CD4-positive, alpha-beta T cell treated with Interleukin-17A for 1 hour (primary cell): ENCODE measurements around the gene RUSC1.
"Not testable (repeated sequence)": the region's sequence is repeated elsewhere in the genome, so short reads cannot be mapped to it uniquely, and the experiment has no call there.

ENCODE experiments used
- DNase-seq: peaks from one replicate; pipeline ENCODE4 v3.0.0-alpha.2; 2020

Gene RUSC1, protein sequence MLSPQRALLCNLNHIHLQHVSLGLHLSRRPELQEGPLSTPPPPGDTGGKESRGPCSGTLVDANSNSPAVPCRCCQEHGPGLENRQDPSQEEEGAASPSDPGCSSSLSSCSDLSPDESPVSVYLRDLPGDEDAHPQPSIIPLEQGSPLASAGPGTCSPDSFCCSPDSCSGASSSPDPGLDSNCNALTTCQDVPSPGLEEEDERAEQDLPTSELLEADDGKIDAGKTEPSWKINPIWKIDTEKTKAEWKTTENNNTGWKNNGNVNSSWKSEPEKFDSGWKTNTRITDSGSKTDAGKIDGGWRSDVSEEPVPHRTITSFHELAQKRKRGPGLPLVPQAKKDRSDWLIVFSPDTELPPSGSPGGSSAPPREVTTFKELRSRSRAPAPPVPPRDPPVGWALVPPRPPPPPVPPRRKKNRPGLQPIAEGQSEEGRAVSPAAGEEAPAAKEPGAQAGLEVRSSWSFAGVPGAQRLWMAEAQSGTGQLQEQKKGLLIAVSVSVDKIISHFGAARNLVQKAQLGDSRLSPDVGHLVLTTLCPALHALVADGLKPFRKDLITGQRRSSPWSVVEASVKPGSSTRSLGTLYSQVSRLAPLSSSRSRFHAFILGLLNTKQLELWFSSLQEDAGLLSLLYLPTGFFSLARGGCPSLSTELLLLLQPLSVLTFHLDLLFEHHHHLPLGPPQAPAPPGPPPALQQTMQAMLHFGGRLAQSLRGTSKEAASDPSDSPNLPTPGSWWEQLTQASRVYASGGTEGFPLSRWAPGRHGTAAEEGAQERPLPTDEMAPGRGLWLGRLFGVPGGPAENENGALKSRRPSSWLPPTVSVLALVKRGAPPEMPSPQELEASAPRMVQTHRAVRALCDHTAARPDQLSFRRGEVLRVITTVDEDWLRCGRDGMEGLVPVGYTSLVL

DNA sequence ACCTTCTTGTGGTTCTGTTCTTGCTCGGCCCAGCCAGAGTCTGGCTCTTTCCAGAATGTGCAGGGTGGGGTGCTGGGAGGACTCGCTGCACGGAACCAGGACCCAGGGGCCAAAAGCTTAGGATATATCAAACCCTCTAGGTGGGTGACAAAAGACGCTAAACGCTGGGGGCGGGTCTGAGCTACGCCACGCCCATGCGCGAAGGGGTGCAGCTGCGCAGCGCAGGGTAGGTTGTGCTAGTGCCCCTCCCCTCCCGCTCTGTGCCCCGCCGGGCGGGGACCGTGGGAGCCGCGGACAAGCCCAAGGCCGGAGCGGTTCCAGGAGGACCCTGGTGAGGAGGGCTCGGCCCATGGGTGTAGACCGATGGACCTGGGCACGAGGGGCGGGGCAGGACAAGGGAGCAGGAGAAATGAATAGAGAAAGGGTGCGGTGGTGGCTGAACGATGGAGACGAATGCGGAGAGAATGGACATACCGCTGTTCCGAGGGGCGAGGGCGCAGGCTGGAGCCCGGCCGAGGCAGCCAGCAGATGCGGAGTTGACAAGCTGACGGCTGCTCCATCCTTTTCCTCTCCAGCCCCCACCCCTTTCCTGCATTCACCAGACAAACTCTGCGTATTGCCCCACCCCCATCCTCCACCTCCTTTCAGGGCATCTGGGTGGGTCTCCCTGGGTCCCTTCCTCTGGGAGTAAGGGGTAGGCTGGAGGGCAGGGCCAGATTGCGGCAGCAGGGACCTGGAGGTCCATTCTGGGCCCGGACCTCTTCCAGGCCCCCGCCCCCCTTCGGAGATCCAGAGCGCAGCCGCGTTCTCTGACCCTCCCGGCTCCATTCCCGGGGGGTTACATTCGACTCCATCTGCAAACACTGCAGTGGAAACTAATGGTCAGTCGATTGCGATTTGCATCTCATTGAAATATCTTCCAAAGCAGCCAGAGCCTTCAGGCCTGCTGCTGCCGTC lies at the start of gene RUSC1:
Gene RUSC1, plus strand, starts transcription at position 234 of the 957 bp plus-strand sequence. CDS start 880 bp downstream, outside the sequence.
- DNase-seq, result peak; percentile 73

DNA sequence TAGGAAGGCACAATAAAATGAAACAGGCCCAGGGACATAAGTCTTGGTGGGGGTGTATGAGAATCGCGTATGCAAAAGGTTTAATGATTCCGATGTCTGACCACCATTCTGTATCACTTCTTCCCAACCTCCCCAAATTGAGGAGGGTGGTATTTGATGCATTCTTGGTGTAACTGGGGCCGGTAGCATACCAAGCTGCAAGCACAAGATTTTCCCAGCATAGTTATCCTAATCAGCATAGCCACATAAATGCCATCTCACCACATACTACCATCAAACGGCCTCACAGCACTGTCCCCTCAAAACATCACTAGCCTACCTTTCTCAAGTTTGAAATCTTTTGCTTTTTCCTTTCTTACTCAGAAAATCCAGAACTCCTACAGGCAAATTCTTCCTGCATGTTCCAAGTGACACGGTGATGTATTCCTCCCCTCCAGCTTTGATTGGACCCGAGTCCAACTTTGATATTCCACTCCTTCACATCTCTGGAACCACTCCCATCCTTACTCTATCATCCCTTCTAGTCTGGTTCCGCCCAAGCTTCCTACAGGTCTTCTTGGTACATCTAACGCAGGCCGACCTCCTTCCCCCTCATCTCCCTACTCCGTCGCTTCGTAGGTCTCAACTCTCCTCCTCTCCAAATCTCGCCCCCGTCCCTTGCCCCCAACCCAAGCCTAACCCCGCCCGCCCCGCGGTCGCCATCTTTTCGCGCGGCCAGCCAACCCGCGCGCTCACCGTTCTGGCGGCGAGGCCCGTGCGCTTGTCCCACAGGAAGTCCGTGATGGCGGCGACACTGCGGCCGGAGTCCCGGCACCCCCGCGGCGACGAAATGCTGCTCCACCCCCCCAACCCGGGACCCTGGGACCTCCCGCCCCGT lies 48.0 kb upstream of the RUSC1 start:
- no peak for DNase-seq

DNA sequence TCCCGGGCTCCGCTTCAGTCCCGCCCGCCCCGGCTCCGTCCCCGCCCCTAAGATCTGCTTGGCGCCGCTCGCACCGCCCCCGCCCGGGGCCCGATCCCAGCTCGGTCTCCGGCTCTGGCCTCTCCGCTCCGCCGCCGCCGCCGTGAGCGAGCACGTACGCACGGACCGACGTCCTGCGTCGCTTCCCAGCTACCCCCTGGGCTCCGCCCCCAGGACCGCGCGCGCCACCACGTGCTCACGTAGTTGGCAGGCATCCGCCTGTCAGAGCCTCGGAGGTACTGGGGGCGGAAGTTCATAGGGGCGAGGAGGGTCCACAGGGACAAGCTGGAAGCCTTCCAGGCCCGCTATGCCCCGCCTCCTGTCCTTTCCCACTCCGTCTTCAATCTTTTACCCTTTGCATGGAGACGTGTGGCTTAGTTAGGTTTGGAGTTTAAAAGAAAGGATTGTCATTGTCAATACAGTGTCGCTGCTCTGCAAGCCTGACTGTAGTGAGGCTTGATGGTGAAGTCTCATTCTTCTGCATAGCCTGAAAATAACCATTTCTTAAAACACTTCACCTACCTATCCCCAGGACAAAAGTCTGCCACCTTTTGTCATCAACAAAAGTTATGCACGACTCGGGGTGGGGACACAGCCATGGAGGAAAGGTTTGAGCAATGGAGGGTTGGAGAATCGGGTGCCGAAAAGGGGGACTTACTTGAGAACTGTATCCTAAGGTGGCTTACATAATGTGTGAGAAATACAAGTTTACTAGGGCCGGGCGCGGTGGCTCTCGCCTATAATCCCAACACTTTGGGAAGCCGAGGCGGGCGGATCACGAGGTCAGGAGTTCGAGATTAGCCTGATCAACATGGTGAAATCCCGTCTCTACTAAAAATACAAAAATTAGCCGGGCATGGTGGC lies 47.1 kb upstream of the RUSC1 start, which contains the start of gene CLK2:
Gene CLK2, minus strand, starts transcription at position 162 of the 903 bp plus-strand sequence. CDS start 2,527 bp downstream, outside the sequence.
- DNase-seq, result peak; percentile 93

- DNase-seq, result peak; percentile 96
Observed at GRCh38 chr1:155277070-155277901, 43.4 kb upstream of the RUSC1 start, which contains the start of gene HCN3. Gene HCN3, plus strand, starts transcription at chr1:155277463. Its CDS starts 128 bp downstream, at chr1:155277591.

DNA sequence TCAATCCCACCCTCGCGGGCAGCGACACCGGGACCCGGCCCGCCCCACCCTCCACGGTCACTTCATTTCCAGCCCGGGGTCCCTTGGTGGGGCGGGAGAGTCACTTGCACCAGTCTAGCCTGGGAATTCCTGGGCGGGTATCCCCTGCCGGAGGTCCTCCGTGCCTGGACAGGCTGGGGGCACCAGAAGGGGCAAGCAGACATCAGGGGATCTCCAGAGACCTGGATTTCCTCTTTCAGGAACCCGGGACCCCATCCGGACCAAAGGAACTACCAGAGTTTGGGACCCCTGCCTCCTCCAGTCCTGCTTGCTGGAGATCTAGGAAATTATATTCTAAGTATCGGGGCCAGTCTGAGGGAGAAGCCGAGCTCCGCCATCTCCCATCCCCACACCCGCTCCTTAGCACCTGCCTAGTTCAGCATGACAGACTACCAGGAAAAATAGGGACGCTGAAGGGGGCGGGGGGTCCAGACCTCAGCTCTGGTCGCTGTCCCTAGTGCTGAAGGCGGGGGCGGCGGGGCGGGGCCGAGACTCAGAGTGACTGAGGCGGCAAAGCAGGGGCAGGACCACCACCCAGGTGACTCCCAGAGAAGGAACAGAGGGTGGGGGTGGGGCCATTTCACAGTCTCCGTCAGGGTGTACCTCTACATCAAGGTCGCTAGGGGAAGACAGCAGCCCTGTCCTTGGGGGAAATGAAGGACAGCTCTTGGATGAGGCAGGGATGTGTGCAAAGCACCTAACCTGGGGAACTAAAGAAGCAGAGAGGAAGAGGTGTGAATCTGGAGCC lies 42.6 kb upstream of the RUSC1 start:
- DNase-seq, result peak; percentile 81

GRCh38 chr1:155278689-155279160 lies 42.0 kb upstream of the RUSC1 start:
- DNase-seq, result no peak

DNA sequence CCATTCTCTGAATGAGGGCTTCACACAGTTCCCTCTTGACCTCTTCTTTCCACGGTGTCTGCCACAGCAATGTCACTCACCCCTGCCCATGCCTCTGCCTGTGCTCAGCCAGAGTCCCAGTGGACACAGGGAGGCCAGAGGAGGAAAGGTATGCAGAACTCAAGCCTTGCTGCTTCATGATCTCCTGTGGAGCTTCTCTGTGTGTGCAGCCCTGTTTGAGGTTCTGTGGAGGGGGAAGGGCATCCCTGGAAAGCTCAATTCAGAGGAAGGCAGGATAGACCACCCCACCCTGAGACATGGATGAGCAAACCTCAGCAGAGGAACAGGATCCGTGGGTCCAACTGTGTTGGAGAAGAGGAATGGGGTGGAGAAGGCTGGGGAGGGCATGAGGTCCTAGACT lies 41.4 kb upstream of the RUSC1 start:
- no peak for DNase-seq

DNA sequence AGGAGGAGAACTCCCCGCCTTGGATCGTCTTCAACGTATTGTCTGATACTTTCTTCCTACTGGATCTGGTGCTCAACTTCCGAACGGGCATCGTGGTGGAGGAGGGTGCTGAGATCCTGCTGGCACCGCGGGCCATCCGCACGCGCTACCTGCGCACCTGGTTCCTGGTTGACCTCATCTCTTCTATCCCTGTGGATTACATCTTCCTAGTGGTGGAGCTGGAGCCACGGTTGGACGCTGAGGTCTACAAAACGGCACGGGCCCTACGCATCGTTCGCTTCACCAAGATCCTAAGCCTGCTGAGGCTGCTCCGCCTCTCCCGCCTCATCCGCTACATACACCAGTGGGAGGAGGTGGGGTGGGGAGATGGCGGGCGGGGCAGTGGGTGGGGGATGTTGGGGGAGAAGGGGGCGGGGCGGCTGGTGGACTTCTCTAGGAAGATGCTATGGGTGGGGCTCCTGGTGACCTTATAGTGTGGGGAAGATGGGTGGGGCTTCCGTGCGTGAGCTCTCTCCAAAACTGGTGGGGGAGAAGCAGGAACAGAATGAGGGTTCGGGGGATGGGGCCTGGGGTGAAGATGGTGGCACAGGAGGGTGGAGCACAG lies 38.1 kb upstream of the RUSC1 start:
- DNase-seq, result no peak

- DNase-seq, result no peak
Observed at GRCh38 chr1:155284476-155284875, 36.2 kb upstream of the RUSC1 start.

DNA sequence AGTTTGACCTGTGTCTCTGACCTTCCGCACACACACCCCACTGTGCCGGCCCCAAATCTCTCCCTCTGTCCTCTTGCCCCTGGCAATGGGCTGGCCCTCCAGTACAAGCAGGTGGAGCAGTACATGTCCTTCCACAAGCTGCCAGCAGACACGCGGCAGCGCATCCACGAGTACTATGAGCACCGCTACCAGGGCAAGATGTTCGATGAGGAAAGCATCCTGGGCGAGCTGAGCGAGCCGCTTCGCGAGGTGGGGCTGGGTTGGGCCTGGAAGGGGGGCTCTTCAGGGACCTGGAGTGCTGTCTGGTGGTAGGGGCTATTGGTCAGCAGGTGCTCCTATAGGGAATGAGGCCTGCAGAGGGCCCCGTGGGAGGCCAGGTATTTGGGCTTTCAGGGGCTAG lies 35.6 kb upstream of the RUSC1 start:
- DNase-seq, result no peak

DNA sequence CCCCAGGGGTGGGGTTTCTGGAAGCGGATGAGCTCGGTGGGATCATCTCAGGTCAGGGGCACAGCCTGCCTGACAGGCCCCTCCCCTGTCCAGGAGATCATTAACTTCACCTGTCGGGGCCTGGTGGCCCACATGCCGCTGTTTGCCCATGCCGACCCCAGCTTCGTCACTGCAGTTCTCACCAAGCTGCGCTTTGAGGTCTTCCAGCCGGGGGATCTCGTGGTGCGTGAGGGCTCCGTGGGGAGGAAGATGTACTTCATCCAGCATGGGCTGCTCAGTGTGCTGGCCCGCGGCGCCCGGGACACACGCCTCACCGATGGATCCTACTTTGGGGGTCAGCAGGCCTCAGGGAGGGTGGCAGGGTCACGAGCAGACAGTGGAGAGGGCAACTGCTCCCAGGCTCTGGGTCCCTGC lies 35.1 kb upstream of the RUSC1 start:
- DNase-seq, result no peak

DNA sequence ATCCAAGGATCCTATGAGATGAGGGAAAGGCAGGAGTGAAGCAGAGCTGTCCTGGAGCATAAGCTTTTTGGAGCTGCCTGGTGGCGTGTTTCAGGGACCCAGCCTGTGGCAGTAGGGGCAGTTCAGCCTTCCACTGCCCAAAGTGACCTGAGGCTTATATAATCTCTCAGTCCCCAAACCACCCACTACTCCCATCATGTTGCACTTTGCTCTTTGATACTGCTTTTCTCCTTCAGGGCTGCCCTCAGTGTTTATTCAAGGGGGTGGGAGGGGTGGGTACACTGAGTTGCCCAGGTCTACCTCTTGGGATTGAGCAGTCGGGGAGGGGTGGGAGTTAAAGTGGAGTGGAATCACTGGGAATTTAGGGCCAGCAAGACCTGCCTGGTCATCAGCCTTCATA lies 34.1 kb upstream of the RUSC1 start:
- DNase-seq, result no peak

DNA sequence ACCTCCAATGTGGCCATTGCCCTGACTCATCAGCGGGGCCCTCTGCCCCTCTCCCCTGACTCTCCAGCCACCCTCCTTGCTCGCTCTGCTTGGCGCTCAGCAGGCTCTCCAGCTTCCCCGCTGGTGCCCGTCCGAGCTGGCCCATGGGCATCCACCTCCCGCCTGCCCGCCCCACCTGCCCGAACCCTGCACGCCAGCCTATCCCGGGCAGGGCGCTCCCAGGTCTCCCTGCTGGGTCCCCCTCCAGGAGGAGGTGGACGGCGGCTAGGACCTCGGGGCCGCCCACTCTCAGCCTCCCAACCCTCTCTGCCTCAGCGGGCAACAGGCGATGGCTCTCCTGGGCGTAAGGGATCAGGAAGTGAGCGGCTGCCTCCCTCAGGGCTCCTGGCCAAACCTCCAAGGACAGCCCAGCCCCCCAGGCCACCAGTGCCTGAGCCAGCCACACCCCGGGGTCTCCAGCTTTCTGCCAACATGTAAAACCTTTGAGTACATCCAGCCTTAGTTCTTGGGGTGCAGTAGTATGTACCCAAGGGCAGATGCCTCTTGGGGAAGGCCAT lies 32.6 kb upstream of the RUSC1 start:
- no peak for DNase-seq

- not testable (repeated sequence) for DNase-seq
Observed at GRCh38 chr1:155291006-155291405, 29.7 kb upstream of the RUSC1 start.

DNA sequence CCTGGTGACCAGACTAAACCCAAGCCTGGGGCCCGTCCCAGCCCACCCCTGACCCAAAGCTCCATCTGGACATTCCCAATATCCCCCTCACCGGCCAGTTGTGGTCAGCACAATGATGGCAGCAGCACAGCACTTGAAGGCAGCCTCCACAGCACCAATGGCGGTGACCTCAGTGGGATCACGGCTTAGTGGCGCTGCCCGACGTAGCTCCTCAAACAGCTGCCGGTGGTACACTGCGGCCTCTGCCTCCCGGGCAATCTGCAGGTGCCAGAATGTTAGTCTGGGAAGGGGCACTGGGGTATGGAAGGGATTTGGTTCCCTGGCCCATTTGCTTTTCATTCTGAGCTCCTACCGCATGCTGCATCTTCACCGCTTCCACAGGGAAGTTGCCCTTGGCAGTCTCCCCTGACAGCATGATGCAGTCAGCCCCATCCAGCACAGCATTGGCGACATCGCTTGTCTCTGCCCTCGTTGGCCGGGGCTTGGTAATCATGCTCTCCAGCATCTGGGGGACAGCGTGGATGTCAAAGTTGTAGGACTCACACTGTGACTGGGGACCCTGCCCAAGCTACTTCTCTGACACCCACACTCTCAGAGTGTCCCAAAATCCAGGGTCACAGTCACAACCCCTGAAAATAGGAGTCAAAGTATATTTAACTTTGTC lies 27.5 kb upstream of the RUSC1 start:
- DNase-seq, result no peak

- no peak for DNase-seq
Observed at GRCh38 chr1:155294520-155295182, 26.0 kb upstream of the RUSC1 start.
